A549 (cell line): Measurements from ENCODE around the gene DIS3L2.

Experiments
- CTCF ChIP-seq: fragments of >200 bp; sonication (Bioruptor Twin); formaldehyde crosslinking; IDR thresholded peaks from 3 replicates; pipeline ENCODE4 v1.5.1; 2016
- MAFK ChIP-seq: fragments of 450-650 bp; IDR thresholded peaks from 2 replicates; pipeline ENCODE4 v1.6.1; 2014; ENCODE audit not compliant: partially characterized antibody
- MAX ChIP-seq: IDR thresholded peaks from 2 replicates; pipeline ENCODE4 v1.6.1; 2012
- RAD21 ChIP-seq, 2 experiments: fragments of >200 bp in 1 of 2; sonication (Bioruptor Twin) in 1 of 2; formaldehyde crosslinking in 1 of 2; IDR thresholded peaks in 1 of 2; conservative IDR thresholded peaks in 1 of 2; 2 replicates in 1 of 2; 3 replicates in 1 of 2; pipeline ENCODE4 v1.6.1; 2012 to 2018; ENCODE audit warnings: inconsistent platforms in 1 of 2

GRCh38 chr2:231942180-231942579 is 19.3 kb upstream of the DIS3L2 start:
- no peak for TF ChIP-seq CTCF
- TF ChIP-seq RAD21 (conservative IDR thresholded peaks at IDR 0.05 in 1 of 2, IDR thresholded peaks at IDR 0.05 in 1 of 2) = no peak
- no peak for TF ChIP-seq MAFK
- no peak for TF ChIP-seq MAX
